ENCODE data around the gene PCNX2.

DNA sequence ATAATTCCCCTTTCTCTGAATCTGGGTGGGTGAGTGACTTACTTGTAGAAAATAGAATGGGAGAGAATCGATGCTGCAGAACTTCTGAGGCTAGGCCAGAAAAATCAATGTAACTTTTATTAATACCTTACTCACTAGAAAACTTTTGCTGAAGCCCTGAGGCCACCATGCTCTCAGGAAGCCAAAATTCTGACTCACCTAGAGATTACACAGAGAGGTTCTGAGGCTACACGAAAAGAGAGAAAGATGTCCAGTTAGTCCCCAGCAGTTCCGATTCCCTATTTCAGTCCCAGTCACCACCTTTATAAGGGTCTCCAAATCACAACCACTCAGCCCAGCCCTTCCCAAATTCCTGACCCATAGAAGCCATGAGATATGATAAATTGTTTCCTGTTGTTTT lies 210.0 kb downstream of the PCNX2 start:
- TF ChIP-seq, protein P1, sequence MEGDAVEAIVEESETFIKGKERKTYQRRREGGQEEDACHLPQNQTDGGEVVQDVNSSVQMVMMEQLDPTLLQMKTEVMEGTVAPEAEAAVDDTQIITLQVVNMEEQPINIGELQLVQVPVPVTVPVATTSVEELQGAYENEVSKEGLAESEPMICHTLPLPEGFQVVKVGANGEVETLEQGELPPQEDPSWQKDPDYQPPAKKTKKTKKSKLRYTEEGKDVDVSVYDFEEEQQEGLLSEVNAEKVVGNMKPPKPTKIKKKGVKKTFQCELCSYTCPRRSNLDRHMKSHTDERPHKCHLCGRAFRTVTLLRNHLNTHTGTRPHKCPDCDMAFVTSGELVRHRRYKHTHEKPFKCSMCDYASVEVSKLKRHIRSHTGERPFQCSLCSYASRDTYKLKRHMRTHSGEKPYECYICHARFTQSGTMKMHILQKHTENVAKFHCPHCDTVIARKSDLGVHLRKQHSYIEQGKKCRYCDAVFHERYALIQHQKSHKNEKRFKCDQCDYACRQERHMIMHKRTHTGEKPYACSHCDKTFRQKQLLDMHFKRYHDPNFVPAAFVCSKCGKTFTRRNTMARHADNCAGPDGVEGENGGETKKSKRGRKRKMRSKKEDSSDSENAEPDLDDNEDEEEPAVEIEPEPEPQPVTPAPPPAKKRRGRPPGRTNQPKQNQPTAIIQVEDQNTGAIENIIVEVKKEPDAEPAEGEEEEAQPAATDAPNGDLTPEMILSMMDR (IDR thresholded peaks at IDR 0.05; ENCODE audit: insufficient read depth, low read depth, low read length), result no peak
- TF ChIP-seq EZH2 (IDR thresholded peaks at IDR 0.05; ENCODE audit: insufficient read depth, low read length), result no peak

All from astrocyte (in vitro differentiated cells and primary cell).